ENCODE measurements around the gene SCGB1D1. TPM values are rescaled to one million over a fixed set of nuclear protein-coding genes. Genes with fewer than 3 reads are reported as not detected.

SCGB1D1 gene
- not detected in 2 replicates for total RNA-seq
- long read RNA-seq = 0 reads

- Mint-ChIP-seq H3K27me3 (ENCODE audit: low read depth) (peaks cover 64% of the 10 kb centered on the region), H3K36me3 (ENCODE audit: low read depth) (no peaks in the 10 kb centered on the region), H3K9me3 (no peaks in the 10 kb centered on the region), H3K4me3 (no peak within 1 kb of the TSS), H3K27ac (ENCODE audit: unreplicated experiment) (peak within 1 kb of the TSS; percentile 67), H3K4me1 (no peaks in the 10 kb centered on the region)
- TF ChIP-seq CTCF (conservative IDR thresholded peaks at IDR 0.05) = no peak
- DNase-seq (ENCODE audit: low read depth, low spot score) = no peak
Observed at GRCh38 chr11:62190011-62190410, at the start of gene SCGB1D1. Gene SCGB1D1, plus strand, starts transcription at chr11:62190216. Its CDS starts 69 bp downstream, at chr11:62190285.

GRCh38 chr11:62140304-62141110, 49.5 kb upstream of the SCGB1D1 start:
- Mint-ChIP-seq H3K27me3 (ENCODE audit: low read depth) (no peaks in the 10 kb centered on the region), H3K36me3 (ENCODE audit: low read depth) (no peaks in the 10 kb centered on the region), H3K9me3 (no peaks in the 10 kb centered on the region), H3K4me1 (no peaks in the 10 kb centered on the region), H3K4me3 (no peak overlapping the region), H3K27ac (ENCODE audit: unreplicated experiment) (no peak overlapping the region)
- DNase-seq (ENCODE audit: low read depth, low spot score) = no peak
- TF ChIP-seq CTCF (conservative IDR thresholded peaks at IDR 0.05) = no peak

GRCh38 chr11:62141111-62142042, 48.6 kb upstream of the SCGB1D1 start:
- no peak for TF ChIP-seq CTCF (conservative IDR thresholded peaks at IDR 0.05)
- no peak overlapping the region for H3K4me3 Mint-ChIP-seq
- no peak overlapping the region for H3K27ac Mint-ChIP-seq (ENCODE audit: unreplicated experiment)
- DNase-seq (ENCODE audit: low read depth, low spot score) = no peak
- H3K36me3 Mint-ChIP-seq (ENCODE audit: low read depth) = peaks cover 1% of the 10 kb centered on the region
- H3K27me3 Mint-ChIP-seq (ENCODE audit: low read depth) = no peaks in the 10 kb centered on the region
- H3K4me1 Mint-ChIP-seq = no peaks in the 10 kb centered on the region
- no peaks in the 10 kb centered on the region for H3K9me3 Mint-ChIP-seq

- H3K9me3 Mint-ChIP-seq = no peaks in the 10 kb centered on the region
- H3K4me3 Mint-ChIP-seq = no peak overlapping the region
- no peak for DNase-seq (ENCODE audit: low read depth, low spot score)
- no peaks in the 10 kb centered on the region for H3K27me3 Mint-ChIP-seq (ENCODE audit: low read depth)
- H3K36me3 Mint-ChIP-seq (ENCODE audit: low read depth) = peaks cover 4% of the 10 kb centered on the region
- H3K4me1 Mint-ChIP-seq = no peaks in the 10 kb centered on the region
- no peak overlapping the region for H3K27ac Mint-ChIP-seq (ENCODE audit: unreplicated experiment)
- no peak for TF ChIP-seq CTCF (conservative IDR thresholded peaks at IDR 0.05)
Observed at GRCh38 chr11:62142043-62142375, 48.0 kb upstream of the SCGB1D1 start.

GRCh38 chr11:62142921-62143320, 47.1 kb upstream of the SCGB1D1 start:
- Mint-ChIP-seq H3K27me3 (ENCODE audit: low read depth) (no peaks in the 10 kb centered on the region), H3K4me1 (no peaks in the 10 kb centered on the region), H3K27ac (ENCODE audit: unreplicated experiment) (no peak overlapping the region), H3K9me3 (no peaks in the 10 kb centered on the region), H3K36me3 (ENCODE audit: low read depth) (peaks cover 11% of the 10 kb centered on the region), H3K4me3 (no peak overlapping the region)
- TF ChIP-seq CTCF (conservative IDR thresholded peaks at IDR 0.05) = no peak
- no peak for DNase-seq (ENCODE audit: low read depth, low spot score)

Measured in neural crest cell (in vitro differentiated cells).